ENCODE measurements around the gene ZNF341. TPM values are rescaled to one million over a fixed set of nuclear protein-coding genes. Genes with fewer than 3 reads are reported as not detected.

ZNF341 gene
- total and polyA plus RNA-seq, 3 donors from 2014 or later = 5.5 to 8.7 (median 7.0) TPM

GRCh38 chr20:33816191-33816590 is 84.4 kb downstream of the ZNF341 start:
- TF ChIP-seq POLR2A (IDR thresholded peaks at IDR 0.05) (no peak), CTCF (IDR thresholded peaks at IDR 0.05) (no peak)
- H3K4me3 ChIP-seq = no peak overlapping the region
- H3K36me3 ChIP-seq (ENCODE audit: low read depth, missing control alignments) = no peaks in the 10 kb centered on the region
- peaks cover 23% of the 10 kb centered on the region for H3K4me1 ChIP-seq
- H3K27ac ChIP-seq = no peak overlapping the region
- intact Hi-C loops (cut with DNase I; ENCODE audit: low total_unique reads) = no loop called here
- 78 to 90% methylated on average over 1 of the region's 1 CpG for WGBS, 2 donors
- no peaks in the 10 kb centered on the region for H3K27me3 ChIP-seq
- DNase-seq = no peak
- no peaks in the 10 kb centered on the region for H3K9me3 ChIP-seq

DNA sequence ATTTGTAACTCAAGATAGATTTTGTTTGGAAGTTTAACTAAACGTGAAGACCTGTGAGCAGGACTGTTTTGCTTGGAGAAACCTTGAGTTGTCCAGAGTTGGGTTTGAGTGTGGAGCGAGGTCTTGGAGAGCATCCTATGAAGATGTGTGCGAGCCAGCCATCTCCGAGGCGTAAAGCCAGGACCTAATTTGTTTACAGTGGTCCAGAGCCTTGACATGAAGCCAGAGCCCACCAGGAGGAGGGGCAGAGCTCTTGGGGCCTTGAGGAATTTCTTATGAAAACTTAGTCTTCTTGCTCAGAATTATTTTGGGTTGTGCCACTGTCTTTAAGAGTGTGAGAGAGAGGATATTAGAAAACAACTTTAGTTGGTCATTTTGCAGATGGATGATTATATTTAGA is 85.6 kb downstream of the ZNF341 start:
- no peak for TF ChIP-seq CTCF (IDR thresholded peaks at IDR 0.05)
- TF ChIP-seq POLR2A (IDR thresholded peaks at IDR 0.05) = no peak
- 45 to 61% methylated on average over 5 of the region's 5 CpGs for WGBS, 2 donors
- Histone ChIP-seq H3K4me3 (no peak overlapping the region), H3K36me3 (ENCODE audit: low read depth, missing control alignments) (no peaks in the 10 kb centered on the region), H3K27ac (no peak overlapping the region), H3K9me3 (no peaks in the 10 kb centered on the region), H3K27me3 (no peaks in the 10 kb centered on the region), H3K4me1 (peaks cover 23% of the 10 kb centered on the region)
- DNase-seq = no peak
- intact Hi-C loops (cut with DNase I; ENCODE audit: low total_unique reads) = no loop called here

DNA sequence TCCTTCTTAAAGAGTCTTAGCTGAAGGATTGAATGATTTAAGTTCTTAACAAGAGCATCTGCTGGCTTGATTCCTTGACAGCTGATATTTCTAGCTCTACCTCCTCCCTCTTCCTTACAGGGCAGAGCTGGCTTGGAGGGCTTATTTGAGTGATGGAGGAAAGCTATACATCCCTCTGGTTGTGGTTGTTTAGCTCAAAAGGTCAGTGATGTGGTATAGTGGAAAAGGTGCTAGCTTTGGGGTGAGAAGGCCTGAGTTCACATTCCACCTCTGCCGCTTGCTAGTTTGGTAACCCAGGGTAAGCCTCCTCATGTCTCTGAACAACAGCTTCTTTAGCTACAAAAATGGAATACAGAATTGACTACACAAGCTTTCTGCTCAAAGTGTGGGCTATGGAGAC is 87.7 kb downstream of the ZNF341 start:
- 95 to 100% methylated on average over 1 of the region's 1 CpG for WGBS, 2 donors
- TF ChIP-seq POLR2A (IDR thresholded peaks at IDR 0.05) (no peak), CTCF (IDR thresholded peaks at IDR 0.05) (no peak)

DNA sequence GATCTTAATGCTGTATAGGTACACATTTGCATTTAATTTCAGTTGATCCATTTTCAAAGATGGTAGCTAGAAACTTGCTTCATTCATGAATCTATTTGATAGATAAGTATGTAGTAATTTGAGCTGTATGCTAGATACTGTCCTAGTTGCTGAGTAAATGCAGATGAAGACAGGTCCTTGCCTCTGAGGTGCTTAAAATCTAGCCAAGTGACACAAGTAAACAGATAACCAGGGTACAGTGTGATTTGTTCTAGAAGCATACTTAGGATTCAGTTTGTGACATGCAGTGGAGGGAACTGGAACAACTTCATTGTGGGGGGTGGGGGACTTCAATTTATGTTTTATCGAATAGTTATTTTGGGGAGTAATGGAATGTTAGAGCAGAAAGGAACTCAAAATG is 88.6 kb downstream of the ZNF341 start:
- no peak overlapping the region for H3K4me3 ChIP-seq
- WGBS, 2 donors = 24 to 64% methylated on average over 1 of the region's 1 CpG
- no peak for TF ChIP-seq CTCF (IDR thresholded peaks at IDR 0.05)
- no peak for TF ChIP-seq POLR2A (IDR thresholded peaks at IDR 0.05)
- H3K4me1 ChIP-seq = peaks cover 8% of the 10 kb centered on the region
- intact Hi-C loops (cut with DNase I; ENCODE audit: low total_unique reads) = no loop called here
- H3K27me3 ChIP-seq = no peaks in the 10 kb centered on the region
- H3K36me3 ChIP-seq (ENCODE audit: low read depth, missing control alignments) = no peaks in the 10 kb centered on the region
- H3K27ac ChIP-seq = no peak overlapping the region
- DNase-seq = no peak
- H3K9me3 ChIP-seq = no peaks in the 10 kb centered on the region

More for the DNA sequence above, 87.7 kb downstream of the ZNF341 start:
- no peak overlapping the region for H3K27ac ChIP-seq
- no peak for DNase-seq
- peaks cover 9% of the 10 kb centered on the region for H3K4me1 ChIP-seq
- intact Hi-C loops (cut with DNase I; ENCODE audit: low total_unique reads) = no loop called here
- no peaks in the 10 kb centered on the region for H3K27me3 ChIP-seq
- no peaks in the 10 kb centered on the region for H3K36me3 ChIP-seq (ENCODE audit: low read depth, missing control alignments)
- no peaks in the 10 kb centered on the region for H3K9me3 ChIP-seq
- H3K4me3 ChIP-seq = no peak overlapping the region

- H3K4me3 ChIP-seq = no peak overlapping the region
- H3K9me3 ChIP-seq = no peaks in the 10 kb centered on the region
- H3K27ac ChIP-seq = no peak overlapping the region
- H3K4me1 ChIP-seq = peaks cover 8% of the 10 kb centered on the region
- H3K36me3 ChIP-seq (ENCODE audit: low read depth, missing control alignments) = no peaks in the 10 kb centered on the region
- TF ChIP-seq CTCF (IDR thresholded peaks at IDR 0.05) (no peak), POLR2A (IDR thresholded peaks at IDR 0.05) (no peak)
- 62 to 71% methylated on average over 3 to 4 of the region's 4 CpGs for WGBS, 2 donors
- intact Hi-C loops (cut with DNase I; ENCODE audit: low total_unique reads) = no loop called here
- no peaks in the 10 kb centered on the region for H3K27me3 ChIP-seq
- DNase-seq = no peak
These were observed 89.6 kb downstream of the ZNF341 start for GRCh38 chr20:33821270-33821836.
